Measurements from ENCODE around the gene STIMATE. TPM values are rescaled to one million over a fixed set of nuclear protein-coding genes. Genes with fewer than 3 reads are reported as not detected.

Gene STIMATE
- total RNA-seq, 2 donors from 2014 or later = 45.2 to 75.1 TPM

DNA sequence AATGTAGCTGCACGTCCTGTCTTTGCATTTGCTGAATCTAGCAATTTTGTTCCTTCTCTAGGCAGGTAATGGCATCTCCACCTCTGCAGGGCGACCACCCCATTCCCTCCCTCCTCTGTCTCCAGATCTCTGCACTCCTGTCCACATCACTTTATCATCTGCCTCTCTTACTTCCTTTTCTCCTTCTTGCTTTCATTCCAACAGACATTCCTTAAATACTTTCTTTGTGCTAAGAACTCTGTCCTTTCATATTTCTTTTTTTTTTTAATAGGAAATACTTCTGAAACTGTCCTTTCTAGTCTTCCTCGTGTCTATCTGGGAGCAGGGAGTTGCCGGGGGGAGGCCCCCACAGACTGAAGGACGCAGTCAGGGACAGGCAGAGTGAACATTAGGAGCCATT, 95.5 kb downstream of the STIMATE start:
- Histone ChIP-seq H3K27ac (no peak overlapping the region), H3K36me3 (no peaks in the 10 kb centered on the region), H3K27me3 (replicated peaks; ENCODE audit: insufficient read depth) (no peaks in the 10 kb centered on the region), H3K4me3 (no peak overlapping the region), H3K9me3 (no peaks in the 10 kb centered on the region), H3K4me1 (ENCODE audit: control insufficient read depth in 1 of 2, low read depth in 2 of 2) (peaks cover 0 to 9% of the 10 kb centered on the region in 2 donors)
- TF ChIP-seq, protein P1, sequence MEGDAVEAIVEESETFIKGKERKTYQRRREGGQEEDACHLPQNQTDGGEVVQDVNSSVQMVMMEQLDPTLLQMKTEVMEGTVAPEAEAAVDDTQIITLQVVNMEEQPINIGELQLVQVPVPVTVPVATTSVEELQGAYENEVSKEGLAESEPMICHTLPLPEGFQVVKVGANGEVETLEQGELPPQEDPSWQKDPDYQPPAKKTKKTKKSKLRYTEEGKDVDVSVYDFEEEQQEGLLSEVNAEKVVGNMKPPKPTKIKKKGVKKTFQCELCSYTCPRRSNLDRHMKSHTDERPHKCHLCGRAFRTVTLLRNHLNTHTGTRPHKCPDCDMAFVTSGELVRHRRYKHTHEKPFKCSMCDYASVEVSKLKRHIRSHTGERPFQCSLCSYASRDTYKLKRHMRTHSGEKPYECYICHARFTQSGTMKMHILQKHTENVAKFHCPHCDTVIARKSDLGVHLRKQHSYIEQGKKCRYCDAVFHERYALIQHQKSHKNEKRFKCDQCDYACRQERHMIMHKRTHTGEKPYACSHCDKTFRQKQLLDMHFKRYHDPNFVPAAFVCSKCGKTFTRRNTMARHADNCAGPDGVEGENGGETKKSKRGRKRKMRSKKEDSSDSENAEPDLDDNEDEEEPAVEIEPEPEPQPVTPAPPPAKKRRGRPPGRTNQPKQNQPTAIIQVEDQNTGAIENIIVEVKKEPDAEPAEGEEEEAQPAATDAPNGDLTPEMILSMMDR (IDR thresholded peaks at IDR 0.05) = no peak
- ATAC-seq (ENCODE audit: insufficient number of reproducible peaks, low FRiP score, low read depth) (no peak), DNase-seq (ENCODE audit: low spot score) (no peak)

DNA sequence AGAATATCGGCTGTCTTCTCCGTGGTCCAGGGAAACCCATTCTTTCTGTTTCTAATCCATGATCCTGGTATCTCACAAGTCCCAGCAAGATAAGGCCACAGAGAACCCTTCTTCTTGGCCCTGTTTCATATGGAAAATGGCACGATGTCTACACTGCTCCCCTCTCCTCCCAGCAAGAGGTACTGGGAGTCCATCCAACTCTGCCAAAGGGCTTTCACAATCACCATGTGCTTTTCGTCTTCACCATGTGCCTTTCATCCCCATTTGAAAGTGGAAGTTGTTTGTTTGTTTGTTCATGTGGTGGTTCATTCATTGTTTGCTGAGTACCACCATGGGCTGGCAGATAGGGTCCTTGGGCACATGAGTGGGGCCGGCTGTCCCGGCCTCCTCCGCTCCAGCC, 97.3 kb downstream of the STIMATE start:
- Histone ChIP-seq H3K4me3 (no peak overlapping the region), H3K27me3 (replicated peaks; ENCODE audit: insufficient read depth) (no peaks in the 10 kb centered on the region), H3K36me3 (no peaks in the 10 kb centered on the region), H3K4me1 (ENCODE audit: control insufficient read depth in 1 of 2, low read depth in 2 of 2) (peaks cover 0 to 9% of the 10 kb centered on the region in 2 donors), H3K9me3 (no peaks in the 10 kb centered on the region), H3K27ac (no peak overlapping the region)
- TF ChIP-seq, protein P1 (IDR thresholded peaks at IDR 0.05) = no peak
- DNase-seq (ENCODE audit: low spot score) (no peak), ATAC-seq (ENCODE audit: insufficient number of reproducible peaks, low FRiP score, low read depth) (no peak)

DNA sequence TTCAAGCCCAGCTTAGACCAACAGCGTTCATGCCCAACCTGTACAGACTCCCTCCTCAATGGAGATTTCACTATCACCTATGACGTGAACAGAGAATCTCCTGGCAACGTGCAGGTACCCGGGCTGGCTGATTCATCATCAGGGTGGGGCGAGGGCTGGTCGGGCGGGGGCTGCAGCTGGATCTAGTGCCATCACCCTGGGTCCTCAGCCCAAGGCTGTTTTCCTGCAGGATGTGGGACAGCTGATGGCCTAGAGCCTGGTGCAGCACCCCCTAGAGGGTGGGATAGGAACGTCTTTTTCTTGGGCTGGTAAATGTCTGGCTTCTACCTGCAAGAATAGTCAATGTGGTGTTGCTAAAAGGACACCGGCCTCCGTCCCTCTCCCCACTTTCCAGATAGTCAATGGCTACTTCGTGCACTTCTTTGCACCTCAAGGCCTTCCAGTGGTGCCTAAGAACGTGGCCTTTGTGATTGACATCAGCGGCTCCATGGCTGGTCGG, 98.3 kb downstream of the STIMATE start:
- Histone ChIP-seq H3K27me3 (replicated peaks; ENCODE audit: insufficient read depth) (no peaks in the 10 kb centered on the region), H3K4me1 (ENCODE audit: control insufficient read depth in 1 of 2, low read depth in 2 of 2) (peaks cover 0 to 9% of the 10 kb centered on the region in 2 donors), H3K36me3 (no peaks in the 10 kb centered on the region), H3K27ac (no peak overlapping the region), H3K9me3 (no peaks in the 10 kb centered on the region), H3K4me3 (no peak overlapping the region)
- ATAC-seq (ENCODE audit: insufficient number of reproducible peaks, low FRiP score, low read depth) (no peak), DNase-seq (ENCODE audit: low spot score) (no peak)
- TF ChIP-seq, protein P1 (IDR thresholded peaks at IDR 0.05) = peak; percentile 21

DNA sequence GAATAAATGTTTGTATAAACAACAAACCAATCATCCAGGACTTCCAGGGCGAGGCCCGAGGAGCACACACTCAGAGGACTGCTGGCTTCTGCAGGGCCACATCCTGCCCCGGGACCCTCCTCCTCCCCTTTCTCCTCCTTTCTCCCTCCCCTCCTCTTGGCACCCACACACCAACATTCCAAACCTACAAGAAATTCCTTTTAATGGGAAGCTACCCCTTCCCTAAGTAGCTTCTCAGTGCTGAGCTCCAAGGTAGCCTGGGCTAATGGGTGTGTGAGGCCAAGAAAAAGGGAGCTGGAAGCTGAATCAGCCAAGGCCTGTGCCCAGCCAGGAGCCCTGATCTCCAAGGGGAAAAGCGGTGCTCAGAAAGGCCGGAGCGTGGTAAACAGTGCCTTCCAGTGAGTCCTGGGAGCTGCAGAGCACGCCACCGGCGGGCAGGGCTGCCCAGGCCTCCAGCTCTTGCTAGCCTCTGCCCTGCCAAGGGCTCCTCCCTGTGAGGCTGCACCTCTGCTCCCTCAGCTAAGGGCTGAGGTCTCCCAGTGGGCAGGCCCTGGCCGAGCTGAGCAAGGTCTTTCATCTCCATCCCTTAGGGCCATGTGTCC, 98.9 kb downstream of the STIMATE start:
- Histone ChIP-seq H3K4me3 (no peak overlapping the region), H3K36me3 (no peaks in the 10 kb centered on the region), H3K27ac (no peak overlapping the region), H3K27me3 (replicated peaks; ENCODE audit: insufficient read depth) (no peaks in the 10 kb centered on the region), H3K9me3 (no peaks in the 10 kb centered on the region), H3K4me1 (ENCODE audit: control insufficient read depth in 1 of 2, low read depth in 2 of 2) (peaks cover 0 to 9% of the 10 kb centered on the region in 2 donors)
- ATAC-seq (ENCODE audit: insufficient number of reproducible peaks, low FRiP score, low read depth) = no peak
- no peak for DNase-seq (ENCODE audit: low spot score)
- TF ChIP-seq, protein P1 (IDR thresholded peaks at IDR 0.05) = no peak

DNA sequence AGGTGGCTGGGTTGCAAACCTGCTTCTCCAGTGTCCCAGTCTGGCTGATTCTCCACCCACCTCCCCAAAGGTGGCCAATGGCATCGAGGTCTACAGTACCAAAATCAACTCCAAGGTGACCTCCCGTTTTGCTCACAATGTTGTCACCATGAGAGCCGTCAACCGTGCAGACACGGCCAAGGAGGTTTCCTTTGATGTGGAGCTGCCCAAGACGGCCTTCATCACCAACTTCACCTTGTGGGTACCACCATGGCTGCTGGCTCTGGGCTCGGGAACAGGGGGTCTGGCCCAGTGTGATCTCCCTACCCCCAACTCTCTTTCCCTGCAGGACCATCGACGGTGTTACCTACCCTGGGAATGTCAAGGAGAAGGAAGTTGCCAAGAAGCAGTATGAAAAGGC, 100.9 kb downstream of the STIMATE start:
- Histone ChIP-seq H3K4me3 (no peak overlapping the region), H3K9me3 (no peaks in the 10 kb centered on the region), H3K27ac (no peak overlapping the region), H3K36me3 (no peaks in the 10 kb centered on the region), H3K4me1 (ENCODE audit: control insufficient read depth in 1 of 2, low read depth in 2 of 2) (peaks cover 0 to 9% of the 10 kb centered on the region in 2 donors), H3K27me3 (replicated peaks; ENCODE audit: insufficient read depth) (no peaks in the 10 kb centered on the region)
- no peak for DNase-seq (ENCODE audit: low spot score)
- no peak for ATAC-seq (ENCODE audit: insufficient number of reproducible peaks, low FRiP score, low read depth)
- TF ChIP-seq, protein P1 (IDR thresholded peaks at IDR 0.05) = no peak

All from thoracic aorta (tissue), 2 donors.